ENCODE measurements around the gene TMEM132A.

TMEM132A gene

DNA sequence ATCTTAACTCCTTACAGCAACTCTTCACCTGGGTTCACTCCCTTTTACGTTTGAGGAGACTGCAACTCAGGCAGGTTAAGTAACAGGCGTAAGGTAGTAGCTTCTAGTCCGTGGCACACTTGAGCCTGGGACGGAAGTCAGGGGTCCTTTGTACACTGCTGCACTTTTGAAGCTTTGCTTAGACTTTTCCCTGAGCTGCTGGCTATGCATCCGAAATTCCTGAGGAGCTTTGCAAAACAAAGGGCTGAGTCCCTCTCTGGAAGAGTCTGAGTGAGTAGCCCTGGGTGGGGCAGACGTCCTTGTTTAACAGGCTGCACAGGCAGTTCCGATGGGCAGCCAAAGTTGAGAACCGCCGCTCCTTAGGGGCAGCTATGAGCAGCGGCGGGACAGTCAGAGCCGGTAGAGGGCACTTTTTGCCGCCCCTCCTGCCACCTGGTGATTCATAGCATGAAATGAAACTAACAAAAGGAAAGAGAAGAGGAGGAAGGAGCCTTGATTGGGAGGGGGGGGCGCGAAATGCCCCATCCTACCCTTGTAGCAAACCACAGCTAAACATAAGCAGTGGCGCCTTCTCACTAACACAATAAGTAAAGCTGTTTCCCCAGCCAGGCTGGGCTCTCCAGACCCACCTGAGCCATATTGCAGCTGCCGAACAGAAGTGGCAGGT lies 8.9 kb upstream of the TMEM132A start:
- peak overlapping the region; percentile 89 for H3K27ac ChIP-seq
- peak; percentile 82 for DNase-seq (ENCODE audit: low spot score)
- ChIA-PET POLR2A (ENCODE audit: low non-redundant PET) (interaction anchor here (0.7 to 0.9 kb wide), 2 partner anchors 10 to 125 kb away, joined by 3 to 4 read pairs; no protein-coding TSS in a partner anchor), CTCF (interaction anchor here (0.5 to 1.6 kb wide), 6 partner anchors 16 to 216 kb away, joined by 3 to 5 read pairs (median 4); no protein-coding TSS in a partner anchor)
- peak; percentile 61 for TF ChIP-seq CTCF (conservative IDR thresholded peaks at IDR 0.05; ENCODE audit: low read depth)

- no peak for DNase-seq (ENCODE audit: low spot score)
- POLR2A ChIA-PET (ENCODE audit: low non-redundant PET): no interaction called here
- H3K27ac ChIP-seq: peak overlapping the region; percentile 66
- TF ChIP-seq CTCF (conservative IDR thresholded peaks at IDR 0.05; ENCODE audit: low read depth): no peak
- CTCF ChIA-PET: interaction anchor here (0.6 to 1.4 kb wide), 2 partner anchors 17 to 86 kb away, joined by 3 to 4 read pairs; no protein-coding TSS in a partner anchor
Measured at GRCh38 chr11:60916669-60917206, 7.5 kb upstream of the TMEM132A start.

GRCh38 chr11:60917267-60917666 lies 7.0 kb upstream of the TMEM132A start:
- H3K27ac ChIP-seq: peak overlapping the region; percentile 66
- no peak for DNase-seq (ENCODE audit: low spot score)
- ChIA-PET POLR2A (ENCODE audit: low non-redundant PET) (no interaction called here), CTCF (interaction anchor here (0.6 kb wide), 1 partner anchor 86 kb away, joined by 3 read pairs; no protein-coding TSS in a partner anchor)
- TF ChIP-seq CTCF (conservative IDR thresholded peaks at IDR 0.05; ENCODE audit: low read depth): no peak

- ChIA-PET CTCF (interaction anchor here (0.7 kb wide), 1 partner anchor 242 kb away, joined by 4 read pairs; no protein-coding TSS in a partner anchor), POLR2A (ENCODE audit: low non-redundant PET) (no interaction called here)
- H3K27ac ChIP-seq: 0 out of 2 replicates have a peak overlapping the region, but pooled peaks have one; percentile 30
- no peak for TF ChIP-seq CTCF (conservative IDR thresholded peaks at IDR 0.05; ENCODE audit: low read depth)
- no peak for DNase-seq (ENCODE audit: low spot score)
Measured at GRCh38 chr11:60918251-60918938, 5.9 kb upstream of the TMEM132A start.

GRCh38 chr11:60918939-60919265 lies 5.4 kb upstream of the TMEM132A start:
- H3K27ac ChIP-seq: 0 out of 2 replicates have a peak overlapping the region, but pooled peaks have one; percentile 30
- ChIA-PET POLR2A (ENCODE audit: low non-redundant PET) (no interaction called here), CTCF (interaction anchor here (0.7 kb wide), 1 partner anchor 241 kb away, joined by 4 read pairs; no protein-coding TSS in a partner anchor)
- TF ChIP-seq CTCF (conservative IDR thresholded peaks at IDR 0.05; ENCODE audit: low read depth): no peak
- no peak for DNase-seq (ENCODE audit: low spot score)

DNA sequence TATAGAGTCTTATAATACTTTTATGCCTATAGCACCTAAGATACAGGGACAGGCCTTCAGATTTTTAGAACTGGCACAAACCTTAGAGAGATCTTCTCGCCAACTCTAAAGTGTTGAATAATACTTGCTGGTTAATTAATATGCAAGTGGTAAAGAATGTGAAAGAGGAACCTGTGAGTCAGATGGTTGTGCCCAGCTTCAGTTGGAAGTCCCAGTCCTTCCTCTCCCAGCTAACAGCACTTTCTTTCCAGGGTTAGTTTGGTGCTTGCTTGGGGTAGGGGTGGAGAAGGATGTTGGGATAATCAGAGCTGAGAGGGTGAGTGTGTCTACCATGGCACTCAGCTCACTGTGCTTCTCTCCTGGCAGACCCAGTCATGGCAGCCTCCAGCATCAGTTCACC lies 4.9 kb upstream of the TMEM132A start:
- TF ChIP-seq CTCF (conservative IDR thresholded peaks at IDR 0.05; ENCODE audit: low read depth): no peak
- no peak for DNase-seq (ENCODE audit: low spot score)
- no peak overlapping the region; the same call in 1 of the 2 replicates for H3K27ac ChIP-seq
- ChIA-PET POLR2A (ENCODE audit: low non-redundant PET) (no interaction called here), CTCF (no interaction called here)
